Stomach (tissue), 4 donors: Measurements from ENCODE around the gene SH3BGRL2.

ENCODE experiments used
- CTCF ChIP-seq, 7 experiments: fragments of 450-650 bp in 4 of 7; fragments of 200-600 bp in 3 of 7; sonication (generic) in 3 of 7; IDR thresholded peaks; one replicate each; pipeline ENCODE4 v1.5.1; 2016 to 2019; ENCODE audit warnings: antibody characterized with exemption in 7 of 7, control low read depth in 2 of 7, mild to moderate bottlenecking in 1 of 7
- EP300 ChIP-seq: sonication (generic); formaldehyde crosslinking; IDR thresholded peaks from one replicate; pipeline ENCODE4 v1.6.1; 2017; ENCODE audit warnings: antibody characterized with exemption
- POLR2AphosphoS5 ChIP-seq, 3 donors: sonication (generic); formaldehyde crosslinking; IDR thresholded peaks; one replicate each; pipeline ENCODE4 v1.6.1; 2016; ENCODE audit warnings: antibody characterized with exemption in 3 of 3

- TF ChIP-seq CTCF (IDR thresholded peaks at IDR 0.05): no peak
- TF ChIP-seq EP300: no peak
- TF ChIP-seq POLR2AphosphoS5 (IDR thresholded peaks at IDR 0.05): no peak
Measured at GRCh38 chr6:79634491-79635231, 3.5 kb downstream of the SH3BGRL2 start.
